Activated T-cell treated with anti-CD3 and anti-CD28 coated beads, Interleukin-2, amount 50 U/mL, for 72 hours (primary cell): ENCODE data around the gene TCTN1. TPM values are rescaled to one million over a fixed set of nuclear protein-coding genes. Genes with fewer than 3 reads are reported as not detected.
"Not testable (repeated sequence)": the region's sequence is repeated elsewhere in the genome, so short reads cannot be mapped to it uniquely, and the experiment has no call there.

Experiments used
- ATAC-seq, 2 donors: fragments of 150-1000 bp; cut with Tn5 transposase; replicated peaks in 1 of 2; 2 replicates each; pipeline ENCODE4 v1.10.0; 2021; ENCODE audit warnings: moderate library complexity in 2 of 2, mild to moderate bottlenecking in 1 of 2
- DNase-seq, 2 donors: peaks; one replicate each; pipeline ENCODE4 v3.0.0; 2021 to 2022; ENCODE audit warnings: mixed read lengths in 1 of 2
- H3K27ac Mint-ChIP-seq: one replicate; pipeline ENCODE4 v1.8.0; 2022; ENCODE audit warnings: mild to moderate bottlenecking, moderate library complexity, mixed read lengths
- H3K27me3 Mint-ChIP-seq: one replicate; pipeline ENCODE4 v1.8.0; 2022; ENCODE audit warnings: low read depth, mixed read lengths
- H3K36me3 Mint-ChIP-seq, 2 donors: one replicate each; pipeline ENCODE4 v1.8.0; 2022; ENCODE audit warnings: mixed read lengths in 2 of 2, mild to moderate bottlenecking in 1 of 2; ENCODE audit not compliant: insufficient read depth in 2 of 2
- H3K4me1 Mint-ChIP-seq: one replicate; pipeline ENCODE4 v1.8.0; 2022; ENCODE audit warnings: low read depth, mixed read lengths
- H3K4me3 Mint-ChIP-seq, 2 donors: one replicate each; pipeline ENCODE4 v1.8.0; 2022; ENCODE audit warnings: mild to moderate bottlenecking in 2 of 2, mixed read lengths in 2 of 2, moderate library complexity in 2 of 2
- H3K9me3 Mint-ChIP-seq, 2 donors: one replicate each; pipeline ENCODE4 v1.8.0; 2022; ENCODE audit warnings: mixed read lengths in 2 of 2
- total RNA-seq, 2 donors: library from RNA; stranded (reverse); gene quantifications; one replicate each; pipeline ENCODE4 v1.2.3, GENCODE V29; 2022

Gene TCTN1
- total RNA-seq, 2 donors from 2014 or later = 9.7 to 10.0 TPM

DNA sequence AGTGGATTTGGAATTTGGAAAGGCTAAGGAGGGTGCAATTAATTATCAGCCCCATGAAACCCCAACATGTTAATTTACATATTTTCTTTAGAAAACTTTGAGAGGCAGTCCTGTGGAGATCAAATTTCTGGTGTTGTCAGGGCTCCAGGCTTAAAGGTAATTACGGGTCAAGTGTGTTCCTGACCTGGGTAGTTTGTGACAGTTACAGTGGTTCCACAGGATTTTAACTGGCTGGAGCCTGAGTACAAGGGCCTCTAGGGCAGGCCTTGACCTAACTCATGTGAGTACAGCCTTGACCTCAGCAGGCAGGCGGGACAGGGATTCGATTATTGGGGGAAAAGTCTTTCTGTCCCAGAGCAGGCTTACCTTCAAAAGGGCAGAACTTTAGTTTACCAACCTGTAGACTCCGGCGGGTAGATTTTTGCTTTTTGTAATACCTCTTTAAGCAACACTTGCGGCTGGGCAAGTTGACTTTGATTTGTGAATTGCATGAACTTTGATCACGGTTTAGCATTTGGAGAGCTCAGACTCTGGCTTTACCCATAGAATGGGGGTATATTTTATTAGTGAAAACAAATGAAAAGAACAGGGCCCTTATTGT is 22.4 kb upstream of the TCTN1 start:
- Mint-ChIP-seq H3K27me3 (no peaks in the 10 kb centered on the region), H3K4me3 (peak overlapping the region; percentile 57 to 71)
- DNase-seq = no peak

DNA sequence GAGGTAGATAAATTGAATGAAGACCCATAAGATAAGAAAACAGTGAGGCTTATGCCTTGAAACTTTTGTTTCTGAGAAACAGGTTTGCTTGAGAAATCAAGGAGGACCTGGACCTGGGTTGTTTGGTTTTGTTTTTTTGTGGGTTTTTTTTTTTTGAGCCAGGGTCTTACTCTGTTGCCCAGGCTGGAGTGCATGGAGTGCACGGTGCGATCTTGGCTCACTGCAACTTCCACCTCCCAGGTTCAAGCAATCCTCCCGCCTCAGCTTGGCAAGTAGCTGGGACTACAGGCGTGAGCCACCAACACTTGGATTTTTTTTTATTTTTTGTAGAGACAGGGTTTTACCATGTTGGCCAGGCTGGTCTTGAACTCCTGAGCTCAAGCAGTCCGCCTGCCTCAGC is 21.9 kb upstream of the TCTN1 start:
- no peak overlapping the region for H3K27ac Mint-ChIP-seq
- ATAC-seq (no peak), DNase-seq (no peak)
- H3K4me1 Mint-ChIP-seq = peaks cover 23% of the 10 kb centered on the region
- no peaks in the 10 kb centered on the region for H3K9me3 Mint-ChIP-seq
- no peak overlapping the region for H3K4me3 Mint-ChIP-seq
- H3K36me3 Mint-ChIP-seq = no peaks in the 10 kb centered on the region
- H3K27me3 Mint-ChIP-seq = no peaks in the 10 kb centered on the region

More for the DNA sequence above, 22.4 kb upstream of the TCTN1 start:
- Mint-ChIP-seq H3K27ac (peak overlapping the region; percentile 90), H3K9me3 (no peaks in the 10 kb centered on the region), H3K4me1 (peaks cover 26% of the 10 kb centered on the region), H3K36me3 (no peaks in the 10 kb centered on the region)
- no peak for ATAC-seq

DNA sequence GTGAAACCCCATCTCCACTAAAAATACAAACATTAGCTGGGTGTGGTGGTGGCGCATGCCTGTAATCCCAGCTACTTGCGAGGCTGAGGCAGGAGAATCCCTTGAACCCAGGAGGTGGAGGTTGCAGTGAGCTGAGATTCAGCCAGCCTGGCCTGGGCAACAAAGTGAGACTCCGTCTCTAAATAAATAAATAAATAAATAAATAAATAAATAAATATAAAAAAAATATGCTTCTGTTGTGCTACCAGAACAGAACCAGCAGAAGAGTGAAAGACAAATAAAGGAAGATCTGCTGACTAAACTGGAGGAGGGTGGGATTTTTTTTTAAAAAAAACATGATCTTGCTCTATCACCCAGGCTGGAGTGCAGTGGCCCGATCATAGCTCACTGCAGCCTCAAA is 21.0 kb upstream of the TCTN1 start:
- not testable (repeated sequence) for H3K9me3 Mint-ChIP-seq
- peaks cover 23% of the 10 kb centered on the region for H3K4me1 Mint-ChIP-seq

DNA sequence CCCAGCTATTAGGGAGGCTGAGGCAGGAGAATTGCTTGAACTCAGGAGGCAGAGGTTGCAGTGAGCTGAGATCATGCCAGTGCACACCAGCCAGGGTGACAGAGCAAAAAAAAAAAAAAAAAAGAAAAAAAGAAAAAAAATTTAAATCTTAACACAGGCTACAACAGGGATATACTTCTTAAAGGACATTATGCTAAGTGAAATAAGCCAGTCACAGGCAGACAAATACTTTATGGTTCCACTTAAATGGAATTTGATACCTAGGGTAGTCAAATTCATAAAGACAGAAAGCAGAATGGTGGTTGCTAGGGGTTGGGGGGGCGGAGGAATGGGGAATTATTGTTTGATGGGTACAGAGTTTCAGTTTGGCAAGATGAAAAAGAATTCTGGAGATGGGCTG is 16.0 kb upstream of the TCTN1 start:
- Mint-ChIP-seq H3K4me3 (no peak overlapping the region), H3K27ac (no peak overlapping the region), H3K36me3 (no peaks in the 10 kb centered on the region), H3K27me3 (no peaks in the 10 kb centered on the region), H3K4me1 (peaks cover 5% of the 10 kb centered on the region), H3K9me3 (no peaks in the 10 kb centered on the region)
- ATAC-seq (no peak), DNase-seq (no peak)

More for the DNA sequence above, 21.0 kb upstream of the TCTN1 start:
- H3K27me3 Mint-ChIP-seq, ATAC-seq, DNase-seq, H3K4me3 Mint-ChIP-seq, H3K27ac Mint-ChIP-seq, H3K36me3 Mint-ChIP-seq: not testable (repeated sequence)

DNA sequence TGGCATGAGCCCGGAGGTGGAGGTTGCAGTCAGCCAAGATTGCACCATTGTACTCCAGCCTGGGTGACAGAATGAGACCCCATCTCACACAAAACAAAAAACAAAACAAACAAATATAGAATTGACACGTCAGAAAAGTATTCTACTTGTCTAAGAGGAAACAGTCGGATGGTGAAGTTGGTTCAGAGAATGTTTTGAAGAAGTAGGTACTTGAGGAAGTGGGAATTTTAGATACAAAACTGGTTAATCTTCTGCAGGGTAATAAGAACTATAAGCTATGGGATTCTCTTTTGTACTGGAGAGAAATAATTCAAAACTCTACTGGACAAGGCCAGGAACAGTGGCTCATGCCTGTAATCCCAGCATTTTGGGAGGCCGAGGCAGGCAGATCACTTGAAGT is 14.6 kb upstream of the TCTN1 start:
- H3K4me1 Mint-ChIP-seq = peaks cover 5% of the 10 kb centered on the region
- ATAC-seq (no peak), DNase-seq (no peak)
- H3K27ac Mint-ChIP-seq = no peak overlapping the region
- no peak overlapping the region for H3K4me3 Mint-ChIP-seq
- H3K27me3 Mint-ChIP-seq = no peaks in the 10 kb centered on the region
- H3K9me3 Mint-ChIP-seq = no peaks in the 10 kb centered on the region
- H3K36me3 Mint-ChIP-seq = no peaks in the 10 kb centered on the region

DNA sequence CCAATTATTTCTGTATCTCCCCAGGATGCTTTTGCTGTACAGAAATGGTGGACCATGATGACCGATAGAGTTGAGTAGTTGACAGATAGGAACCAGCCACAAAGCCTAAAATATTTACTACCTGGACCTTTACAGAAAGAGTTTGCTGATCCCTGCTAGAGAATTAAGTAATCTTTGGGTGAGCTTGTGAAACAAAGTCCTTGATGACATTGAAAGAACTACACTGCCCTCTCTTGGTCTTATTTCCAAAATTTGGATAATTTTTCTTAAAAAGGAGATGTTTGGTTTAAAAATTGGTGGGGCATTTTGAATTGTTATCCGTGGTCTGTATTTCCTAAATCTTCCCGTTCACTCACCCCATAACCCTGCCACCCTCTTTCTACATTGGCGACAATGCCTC is 13.7 kb upstream of the TCTN1 start:
- peaks cover 9% of the 10 kb centered on the region for H3K4me1 Mint-ChIP-seq
- H3K4me3 Mint-ChIP-seq = no peak overlapping the region
- no peaks in the 10 kb centered on the region for H3K36me3 Mint-ChIP-seq
- H3K9me3 Mint-ChIP-seq = no peaks in the 10 kb centered on the region
- H3K27me3 Mint-ChIP-seq = no peaks in the 10 kb centered on the region
- ATAC-seq (peak in 1 of 2 donors; percentile 40), DNase-seq (no peak)
- H3K27ac Mint-ChIP-seq = no peak overlapping the region

DNA sequence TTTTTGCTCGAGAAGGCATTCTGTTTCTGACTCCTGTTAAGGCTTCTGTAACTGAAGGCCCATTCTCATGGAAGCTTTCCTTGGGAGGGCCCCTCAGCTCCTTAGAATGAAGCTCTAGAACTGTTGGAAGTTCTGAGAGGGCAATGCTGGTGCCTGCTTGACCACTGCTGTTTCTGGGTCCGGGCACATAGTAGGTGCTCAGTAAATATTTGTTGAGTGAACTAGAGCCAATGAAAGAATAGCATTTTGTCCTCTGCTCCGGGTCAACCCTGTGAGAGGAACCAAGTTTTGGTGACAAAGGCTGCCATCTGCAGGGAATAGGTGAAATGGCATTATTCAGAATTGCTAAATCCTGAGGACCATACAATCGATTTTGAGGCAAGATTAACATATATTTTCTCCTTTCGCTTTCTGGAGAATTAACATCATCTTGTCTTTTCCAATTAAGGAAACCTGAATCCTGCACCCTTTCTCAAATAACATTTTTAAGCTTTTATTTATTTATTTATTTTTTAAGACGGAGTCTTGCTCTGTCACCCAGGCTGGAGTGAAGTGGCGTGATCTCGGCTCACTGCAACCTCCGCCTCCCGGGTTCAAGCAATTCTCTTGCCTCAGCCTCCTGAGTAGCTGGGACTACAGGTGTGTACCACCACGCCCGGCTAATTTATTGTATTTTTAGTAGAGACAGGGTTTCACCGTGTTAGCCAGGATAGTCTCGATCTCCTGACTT is 11.7 kb upstream of the TCTN1 start:
- DNase-seq = peak; percentile 48 to 61
- not testable (repeated sequence) for H3K9me3 Mint-ChIP-seq, H3K27ac Mint-ChIP-seq, H3K36me3 Mint-ChIP-seq, H3K27me3 Mint-ChIP-seq, H3K4me3 Mint-ChIP-seq
- H3K4me1 Mint-ChIP-seq = peaks cover 18% of the 10 kb centered on the region
- peak; percentile 81 for ATAC-seq

DNA sequence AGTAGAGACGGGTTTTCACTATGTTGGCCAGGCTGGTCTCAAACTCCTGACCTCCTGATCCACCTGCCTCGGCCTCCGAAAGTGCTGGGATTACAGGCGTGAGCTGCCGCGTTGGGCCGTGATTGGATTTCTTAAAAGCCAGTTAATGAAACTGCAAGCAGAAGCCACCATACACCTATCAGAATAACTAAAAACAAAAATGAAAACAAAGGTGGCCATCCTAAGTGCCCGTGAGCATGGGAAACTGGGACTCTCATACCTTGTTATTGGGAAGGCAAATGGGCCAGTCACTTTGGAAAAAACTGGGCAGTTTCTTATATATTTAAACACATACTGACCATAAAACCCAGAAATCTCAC is 7.7 kb upstream of the TCTN1 start:
- peak overlapping the region; percentile 94 for H3K27ac Mint-ChIP-seq

DNA sequence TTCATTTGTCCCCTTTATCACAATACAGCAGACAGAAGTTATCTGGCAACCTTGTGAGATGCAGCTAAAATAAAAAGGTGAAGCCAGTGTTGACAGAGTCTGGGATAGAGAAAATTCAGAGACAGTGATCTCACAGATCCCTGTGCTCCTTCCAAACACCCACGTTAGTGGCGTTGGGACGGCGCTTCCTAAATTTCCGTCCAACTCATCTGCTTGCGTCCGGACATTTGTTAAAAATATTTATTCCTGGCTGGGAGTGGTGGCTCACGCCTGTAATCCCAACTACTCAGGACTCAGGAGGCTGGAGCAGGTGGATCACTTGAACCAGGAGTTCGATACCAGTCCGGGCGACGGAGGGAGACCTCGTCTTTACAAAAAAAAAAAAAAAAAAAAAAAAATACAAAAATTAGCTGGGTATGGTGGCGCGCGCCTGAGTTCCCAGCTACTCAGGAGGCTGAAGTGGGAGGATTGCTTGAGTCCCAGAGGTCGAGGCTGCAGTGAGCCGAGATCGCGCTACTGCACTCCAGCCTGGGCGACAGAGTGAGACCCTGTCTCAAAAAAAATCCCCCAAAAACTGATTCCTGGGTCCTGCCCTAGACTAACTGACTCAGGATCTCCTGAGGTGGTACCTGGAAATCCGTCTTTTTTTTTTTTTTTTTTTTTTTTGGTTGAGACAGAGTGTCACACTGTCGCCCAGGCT is 708 bp upstream of the TCTN1 start:
- Mint-ChIP-seq H3K4me3 (peak overlapping the region; percentile 85 to 90), H3K27me3 (no peaks in the 10 kb centered on the region), H3K36me3 (no peaks in the 10 kb centered on the region), H3K4me1 (peaks cover 23% of the 10 kb centered on the region), H3K27ac (peak overlapping the region; percentile 63), H3K9me3 (no peaks in the 10 kb centered on the region)
- ATAC-seq (no peak), DNase-seq (no peak)

More for the DNA sequence above, 7.7 kb upstream of the TCTN1 start:
- H3K27me3 Mint-ChIP-seq = no peaks in the 10 kb centered on the region
- peaks cover 0 to 1% of the 10 kb centered on the region in 2 donors for H3K36me3 Mint-ChIP-seq
- DNase-seq (no peak), ATAC-seq (no peak)
- H3K4me1 Mint-ChIP-seq = peaks cover 13% of the 10 kb centered on the region
- H3K4me3 Mint-ChIP-seq = peak overlapping the region; percentile 79 to 84
- H3K9me3 Mint-ChIP-seq = no peaks in the 10 kb centered on the region

DNA sequence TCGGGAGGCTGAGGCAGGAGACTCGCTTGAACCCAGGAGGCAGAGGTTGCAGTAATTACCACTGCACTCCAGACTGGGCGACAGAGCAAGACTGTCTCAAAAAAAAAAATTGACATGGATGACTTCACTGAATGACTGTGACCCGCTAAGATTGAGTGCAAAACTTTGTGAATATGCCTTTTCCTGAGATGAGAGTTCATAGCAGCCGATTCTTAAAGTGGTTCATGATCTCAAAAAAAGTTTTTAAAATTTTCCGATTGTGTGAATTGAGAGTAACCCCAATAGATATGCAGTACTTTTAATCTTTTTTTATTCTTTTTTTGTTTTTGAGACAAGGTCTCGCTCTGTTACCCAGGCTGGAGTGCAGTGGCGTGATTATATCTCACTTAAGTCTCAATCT is 1.2 kb downstream of the TCTN1 start:
- Mint-ChIP-seq H3K36me3 (no peaks in the 10 kb centered on the region), H3K4me3 (peak overlapping the region; percentile 24 to 65), H3K27me3 (no peaks in the 10 kb centered on the region), H3K27ac (peak overlapping the region; percentile 65), H3K9me3 (no peaks in the 10 kb centered on the region), H3K4me1 (peaks cover 40% of the 10 kb centered on the region)
- DNase-seq (no peak), ATAC-seq (no peak)

DNA sequence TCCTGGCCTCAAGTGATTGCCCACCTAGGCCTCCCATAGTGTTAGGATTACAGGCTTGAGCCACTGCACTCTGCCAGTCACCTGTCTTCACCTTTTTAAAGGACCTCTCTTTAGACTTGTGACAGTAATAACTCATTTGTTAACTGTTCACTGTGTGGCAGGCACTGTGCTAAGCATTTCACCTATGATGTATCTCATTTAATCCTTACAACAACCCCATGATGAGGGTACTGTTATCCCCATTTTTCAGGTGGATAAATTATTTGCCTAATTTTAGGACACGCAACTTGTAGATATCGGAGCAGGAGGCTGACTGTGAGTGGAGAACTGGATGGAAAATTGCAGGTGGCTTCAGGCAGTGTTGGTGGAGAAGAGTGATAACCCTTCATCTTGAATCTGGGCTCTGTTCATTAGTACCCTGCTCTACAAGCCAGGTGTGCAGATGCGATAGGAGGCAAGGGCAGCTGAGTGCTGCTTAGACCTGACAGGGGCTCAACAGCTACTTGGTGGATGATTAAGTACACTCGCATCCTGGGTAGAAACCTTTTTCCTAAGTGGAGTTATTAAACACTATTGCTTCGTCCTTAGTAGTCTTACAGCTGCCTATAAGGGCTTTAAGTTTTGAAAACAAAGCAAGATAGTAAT is 2.7 kb downstream of the TCTN1 start:
- no peaks in the 10 kb centered on the region for H3K27me3 Mint-ChIP-seq
- H3K36me3 Mint-ChIP-seq = no peaks in the 10 kb centered on the region
- no peaks in the 10 kb centered on the region for H3K9me3 Mint-ChIP-seq

DNA sequence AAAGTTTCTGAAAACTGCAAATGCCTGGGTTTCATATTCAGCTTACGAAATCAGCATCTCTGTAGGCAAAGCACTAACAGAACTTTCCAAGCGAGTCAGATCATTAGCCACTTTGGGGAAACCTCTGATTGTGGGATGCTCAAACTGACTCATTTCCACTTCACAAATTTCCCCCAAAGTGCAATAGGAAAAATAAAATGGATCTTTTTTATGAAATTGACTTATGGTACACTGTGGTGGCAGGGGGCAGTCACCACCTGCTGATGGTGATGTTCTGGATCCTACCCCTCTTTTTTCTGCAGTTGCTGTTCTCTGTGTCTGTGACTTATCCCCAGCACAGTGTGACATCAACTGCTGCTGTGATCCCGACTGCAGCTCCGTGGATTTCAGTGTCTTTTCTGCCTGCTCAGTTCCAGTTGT is 5.6 kb downstream of the TCTN1 start:
- peak; percentile 54 to 55 for DNase-seq
- Mint-ChIP-seq H3K9me3 (no peaks in the 10 kb centered on the region), H3K27me3 (no peaks in the 10 kb centered on the region), H3K4me3 (peak overlapping the region; percentile 54 to 76), H3K27ac (peak overlapping the region; percentile 14), H3K36me3 (no peaks in the 10 kb centered on the region), H3K4me1 (peaks cover 37% of the 10 kb centered on the region)
- peak; percentile 88 to 92 for ATAC-seq

More for the DNA sequence above, 2.7 kb downstream of the TCTN1 start:
- H3K4me3 Mint-ChIP-seq = no peak overlapping the region
- ATAC-seq (no peak), DNase-seq (no peak)
- H3K4me1 Mint-ChIP-seq = peaks cover 41% of the 10 kb centered on the region
- no peak overlapping the region for H3K27ac Mint-ChIP-seq

DNA sequence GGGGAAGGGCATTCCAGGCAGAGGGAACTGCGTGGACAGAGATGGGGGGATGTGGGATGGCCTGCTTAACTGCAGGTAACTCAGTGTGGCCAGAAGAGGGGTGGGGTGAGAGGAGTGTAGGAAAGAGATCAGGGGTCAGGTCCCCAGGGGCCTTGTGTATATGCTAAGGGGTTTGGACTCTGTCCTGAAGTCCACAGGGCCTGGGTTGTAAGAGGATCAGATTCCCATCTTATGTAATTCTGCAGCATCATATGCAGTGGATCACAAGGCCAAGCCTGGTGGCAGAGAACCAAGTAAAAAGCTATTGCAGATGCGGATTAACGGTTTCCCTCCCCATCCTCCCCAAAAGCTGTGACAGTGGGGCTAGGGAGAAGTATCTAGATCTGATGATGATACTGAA is 8.7 kb downstream of the TCTN1 start:
- no peaks in the 10 kb centered on the region for H3K9me3 Mint-ChIP-seq
- no peak overlapping the region for H3K27ac Mint-ChIP-seq
- no peak for DNase-seq
- H3K4me1 Mint-ChIP-seq = peaks cover 23% of the 10 kb centered on the region
- no peak overlapping the region for H3K4me3 Mint-ChIP-seq
- H3K27me3 Mint-ChIP-seq = no peaks in the 10 kb centered on the region
- H3K36me3 Mint-ChIP-seq = no peaks in the 10 kb centered on the region
- ATAC-seq = no peak
